Stimulated activated CD4-positive, alpha-beta T cell treated with anti-CD3 and anti-CD28 coated beads, Interleukin-1b, Interleukin-23, amount 100 ng/mL, for 24 hours (primary cell): ENCODE measurements around the gene AJAP1.
"Not testable (repeated sequence)": the region's sequence is repeated elsewhere in the genome, so short reads cannot be mapped to it uniquely, and the experiment has no call there.

Source experiments
- DNase-seq, 4 experiments: peaks; one replicate each; pipeline ENCODE4 v3.0.0-alpha.2; 2020; ENCODE audit warnings: low read depth in 4 of 4, low spot score in 1 of 4

The AJAP1 gene

GRCh38 chr1:4653796-4654725 is at the start of gene AJAP1:
Gene AJAP1 (plus strand): TSS chr1:4654609. CDS start chr1:4655426, 817 bp downstream.
- no peak for DNase-seq

- no peak for DNase-seq
Observed at GRCh38 chr1:4605158-4605557, 49.3 kb upstream of the AJAP1 start.

- DNase-seq, result no peak
Observed at GRCh38 chr1:4611563-4612341, 42.7 kb upstream of the AJAP1 start.

GRCh38 chr1:4612991-4613390 is 41.4 kb upstream of the AJAP1 start:
- DNase-seq, result no peak

GRCh38 chr1:4613606-4614370 is 40.6 kb upstream of the AJAP1 start:
- no peak for DNase-seq

- DNase-seq, result no peak
Observed at GRCh38 chr1:4614371-4615137, 39.9 kb upstream of the AJAP1 start.

- DNase-seq, result no peak
Observed at GRCh38 chr1:4615138-4615470, 39.3 kb upstream of the AJAP1 start.

- DNase-seq, result no peak
Observed at GRCh38 chr1:4615501-4615900, 38.9 kb upstream of the AJAP1 start.

- no peak for DNase-seq
Observed at GRCh38 chr1:4616831-4617465, 37.5 kb upstream of the AJAP1 start.

- DNase-seq, result no peak
Observed at GRCh38 chr1:4617506-4617905, 36.9 kb upstream of the AJAP1 start.

- not testable (repeated sequence) for DNase-seq
Observed at GRCh38 chr1:4618827-4619226, 35.6 kb upstream of the AJAP1 start.

GRCh38 chr1:4621646-4622045 is 32.8 kb upstream of the AJAP1 start:
- no peak for DNase-seq

- DNase-seq, result no peak
Observed at GRCh38 chr1:4622821-4623220, 31.6 kb upstream of the AJAP1 start.

- no peak for DNase-seq
Observed at GRCh38 chr1:4624141-4624715, 30.2 kb upstream of the AJAP1 start.

- DNase-seq, result no peak
Observed at GRCh38 chr1:4624801-4625200, 29.6 kb upstream of the AJAP1 start.

- no peak for DNase-seq
Observed at GRCh38 chr1:4626061-4626460, 28.3 kb upstream of the AJAP1 start.

GRCh38 chr1:4626560-4627319 is 27.7 kb upstream of the AJAP1 start:
- no peak for DNase-seq

- no peak for DNase-seq
Observed at GRCh38 chr1:4627353-4627752, 27.1 kb upstream of the AJAP1 start.

- DNase-seq, result no peak
Observed at GRCh38 chr1:4628992-4629391, 25.4 kb upstream of the AJAP1 start.
